K562 (cell line): Measurements from ENCODE around the gene CDCP2. TPM values are rescaled to one million over a fixed set of nuclear protein-coding genes. Genes with fewer than 3 reads are reported as not detected.

Experiments used
- ATAC-seq: fragments of 200-7000 bp; cut with Tn5 transposase; 3 replicates; pipeline ENCODE4 v1.9.1; 2020; ENCODE audit warnings: moderate library complexity
- BruUV-seq: library from RNA; stranded (reverse); fragments of 400-500 nt; replicated peaks from 2 replicates; lab custom pipeline; 2021; lab: Mats Ljungman, UMichigan
- CTCF ChIA-PET: fragments of 300-600 bp; formaldehyde crosslinking; extraction: SDS; loops from one replicate; lab custom pipeline; 2021; ENCODE audit warnings: low intra/inter-chr PET ratio; lab: Yijun Ruan, JAX
- POLR2A ChIA-PET: fragments of 300-600, 350-650 bp; sonication (Branson Sonifier 250); formaldehyde crosslinking; extraction: SDS; loops from one replicate; lab custom pipeline; 2021; ENCODE audit warnings: antibody characterized with exemption, inconsistent platforms; lab: Yijun Ruan, JAX
- DNase-seq, 4 experiments: peaks; one replicate each; pipeline versions ENCODE4 v3.0.0 to v3.0.0-alpha.2; 2011 to 2018; ENCODE audit warnings: low spot score in 3 of 4, mixed read lengths in 3 of 4; ENCODE audit errors: extremely low read depth in 1 of 4
- FAIRE-seq: peaks from 2 replicates; lab custom pipeline; 2011; peaks lifted over from hg19 to GRCh38; lab: Jason Lieb, UNC
- H2AFZ ChIP-seq: 2 replicates; pipeline ENCODE4 v1.6.0; 2011; ENCODE audit warnings: low read depth, low read length, control low read depth, inconsistent platforms
- H3K27ac ChIP-seq: fragments of 200-600 bp; 3 replicates; pipeline ENCODE4 v1.8.0; 2011; ENCODE audit warnings: low read depth, mild to moderate bottlenecking, control low read depth, inconsistent platforms, low read length, moderate library complexity, mixed read lengths; ENCODE audit errors: extremely low read depth
- H3K27me3 ChIP-seq, 2 experiments: fragments of 300-600 bp in 1 of 2; 2 replicates in 1 of 2; 3 replicates in 1 of 2; pipeline versions ENCODE4 v1.6.0 to v1.8.0; 2011; ENCODE audit warnings: inconsistent platforms in 2 of 2, low read length in 2 of 2, mild to moderate bottlenecking in 1 of 2, mixed read lengths in 1 of 2, moderate library complexity in 1 of 2; ENCODE audit not compliant: control insufficient read depth in 2 of 2, insufficient read depth in 2 of 2
- H3K36me3 ChIP-seq: fragments of 300-600 bp; 3 replicates; pipeline ENCODE4 v1.8.0; 2011; ENCODE audit warnings: mild to moderate bottlenecking, low read length, inconsistent platforms; ENCODE audit not compliant: control insufficient read depth, insufficient read depth
- H3K4me1 ChIP-seq, 2 experiments: fragments of 200-600 bp in 1 of 2; replicated peaks in 1 of 2; 2 replicates in 1 of 2; 3 replicates in 1 of 2; pipeline versions ENCODE4 v1.5.1 to v1.8.0; 2011; ENCODE audit warnings: inconsistent platforms in 2 of 2, low read length in 2 of 2, mild to moderate bottlenecking in 1 of 2, mixed read lengths in 1 of 2, moderate library complexity in 1 of 2; ENCODE audit not compliant: control insufficient read depth in 2 of 2, insufficient read depth in 2 of 2
- H3K4me2 ChIP-seq: 2 replicates; pipeline ENCODE4 v1.6.1; 2011; ENCODE audit warnings: low read length, control low read depth, inconsistent platforms, mixed read lengths; ENCODE audit not compliant: insufficient read depth
- H3K4me3 ChIP-seq: fragments of 200-600 bp; sonication (generic), shearing (Covaris generic); 2 replicates; pipeline ENCODE4 v1.5.1; 2016; ENCODE audit warnings: control low read depth, inconsistent platforms
- H3K79me2 ChIP-seq: fragments of 200-600 bp; 3 replicates; pipeline ENCODE4 v1.8.0; 2011; ENCODE audit warnings: low read length, inconsistent platforms; ENCODE audit not compliant: control insufficient read depth, insufficient read depth
- H3K9ac ChIP-seq, 2 experiments: 2 replicates each; pipeline versions ENCODE4 v1.6.0 to v1.6.1; 2011; ENCODE audit warnings: low read depth in 2 of 2, low read length in 2 of 2, control low read depth in 1 of 2, inconsistent platforms in 1 of 2, mild to moderate bottlenecking in 1 of 2, mixed read lengths in 1 of 2; ENCODE audit not compliant: insufficient read depth in 1 of 2
- H3K9me1 ChIP-seq: one replicate; pipeline ENCODE4 v1.6.0; 2011; ENCODE audit warnings: inconsistent platforms, mild to moderate bottlenecking, low read length, moderate library complexity; ENCODE audit not compliant: control insufficient read depth, insufficient read depth
- H3K9me3 ChIP-seq: replicated peaks from 2 replicates; pipeline ENCODE4 v1.5.1; 2011; ENCODE audit warnings: low read depth, low read length, inconsistent platforms; ENCODE audit not compliant: control insufficient read depth, insufficient read depth
- H4K20me1 ChIP-seq: replicated peaks from 2 replicates; pipeline ENCODE4 v1.6.1; 2011; ENCODE audit warnings: low read length, inconsistent platforms, mixed read lengths; ENCODE audit not compliant: control insufficient read depth, insufficient read depth
- ADNP ChIP-seq: fragments of 200-800 bp; sonication (Bioruptor generic); IDR thresholded peaks from 2 replicates; pipeline ENCODE4 v1.6.1; 2016; ENCODE audit warnings: missing genetic modification characterization, missing compliant biosample characterization
- ATF2 ChIP-seq: sonication (generic); formaldehyde crosslinking; IDR thresholded peaks from 2 replicates; pipeline ENCODE4 v1.8.1; 2022; ENCODE audit warnings: missing genetic modification reagents
- ATF3 ChIP-seq, 2 experiments: fragments of 450-650 bp in 1 of 2; sonication (generic) in 1 of 2; formaldehyde crosslinking in 1 of 2; IDR thresholded peaks in 1 of 2; conservative IDR thresholded peaks in 1 of 2; 2 replicates each; pipeline versions ENCODE4 v1.6.1 to v1.8.1; 2016 to 2023; ENCODE audit warnings: mild to moderate bottlenecking in 2 of 2, moderate library complexity in 2 of 2, inconsistent platforms in 1 of 2, missing genetic modification reagents in 1 of 2
- ATF7 ChIP-seq: fragments of 450-650 bp; IDR thresholded peaks from 2 replicates; pipeline ENCODE4 v1.7.1; 2014; ENCODE audit warnings: mild to moderate bottlenecking, moderate library complexity
- BCOR ChIP-seq: fragments of 450-650 bp; IDR thresholded peaks from 2 replicates; pipeline ENCODE4 v1.6.1; 2016
- FUS ChIP-seq: fragments of 200-400 bp; formaldehyde crosslinking; optimal IDR thresholded peaks from 2 replicates; pipeline ENCODE3; 2017; ENCODE audit warnings: low read depth, low read length
- GTF3C2 ChIP-seq: IDR thresholded peaks from 3 replicates; pipeline ENCODE4 v1.6.1; 2011; ENCODE audit warnings: borderline replicate concordance, mild to moderate bottlenecking, moderate library complexity; ENCODE audit not compliant: insufficient read length; ENCODE audit errors: extremely low read depth
- IRF2 ChIP-seq: sonication (generic); formaldehyde crosslinking; IDR thresholded peaks from 2 replicates; pipeline ENCODE4 v1.8.1; 2022; ENCODE audit warnings: mild to moderate bottlenecking, missing genetic modification reagents
- MCM2 ChIP-seq: fragments of 450-650 bp; IDR thresholded peaks from 2 replicates; pipeline ENCODE4 v1.6.1; 2017; ENCODE audit warnings: low read depth, mild to moderate bottlenecking
- PKNOX1 ChIP-seq: fragments of 450-650 bp; IDR thresholded peaks from 2 replicates; pipeline ENCODE4 v1.6.1; 2016
- PURB ChIP-seq: sonication (generic); formaldehyde crosslinking; IDR thresholded peaks from 2 replicates; pipeline ENCODE4 v1.9.0; 2021; ENCODE audit warnings: low read depth, mild to moderate bottlenecking, missing genetic modification reagents
- RAD21 ChIP-seq, 2 experiments: fragments of 250-450 bp in 1 of 2; fragments of 450-650 bp in 1 of 2; sonication (Bioruptor Pico) in 1 of 2; formaldehyde crosslinking in 1 of 2; IDR thresholded peaks in 1 of 2; conservative IDR thresholded peaks in 1 of 2; 2 replicates each; pipeline versions ENCODE4 v1.4.0 to v1.8.0; 2020 to 2022; ENCODE audit warnings: mild to moderate bottlenecking in 2 of 2, moderate library complexity in 1 of 2
- RBM25 ChIP-seq: fragments of 200-400 bp; formaldehyde crosslinking; IDR thresholded peaks from 2 replicates; pipeline ENCODE4 v1.6.1; 2018; ENCODE audit warnings: low read length, low read depth, moderate library complexity; ENCODE audit not compliant: severe bottlenecking
- SMARCC2 ChIP-seq: fragments of 450-650 bp; IDR thresholded peaks from 2 replicates; pipeline ENCODE4 v1.6.1; 2017; ENCODE audit warnings: antibody characterized with exemption, moderate library complexity, mild to moderate bottlenecking, low read depth
- SRSF1 ChIP-seq: fragments of 200-400 bp; formaldehyde crosslinking; IDR thresholded peaks from 2 replicates; pipeline ENCODE4 v1.6.1; 2017; ENCODE audit warnings: mild to moderate bottlenecking, low read depth, low read length, moderate library complexity
- ZNF589 ChIP-seq: fragments of 200-800 bp; sonication (Bioruptor generic); IDR thresholded peaks from 2 replicates; pipeline ENCODE4 v1.6.1; 2016; ENCODE audit warnings: low read depth, missing genetic modification characterization, missing compliant biosample characterization
- WGBS: fragments of 100-300 bp; shearing (Covaris generic); methylation state at CpG from one replicate; pipeline ENCODE4 v1.1.6; 2016; ENCODE audit warnings: low coverage, mixed read lengths; ENCODE audit not compliant: insufficient coverage; ENCODE audit errors: missing lambda C conversion rate; 5-methylcytosine and 5-hydroxymethylcytosine counted together
- in situ Hi-C: fragments of 300-500 bp; cut with MboI; formaldehyde crosslinking; loops from 4 replicates; pipeline ENCODE4 v1.15.0; 2018; ENCODE audit warnings: inconsistent platforms, mixed read lengths
- intact Hi-C: fragments of 100-400 bp; cut with micrococcal nuclease; formaldehyde crosslinking; loops from 2 replicates; pipeline ENCODE4 v1.14.2; 2022
- polyA plus RNA-seq, 8 experiments: library from polyadenylated mRNA; depleted of rRNA in 4 of 8; stranded (reverse) in 5 of 8; unstranded in 3 of 8; fragments of >200 nt; fragmentation: Nextera tagmentation in 2 of 8; fragmentation: Illumina TruSeq in 1 of 8; extraction: Ambion mirVana in 2 of 8; extraction: Trizol in 1 of 8; gene quantifications; 2 replicates each; pipeline versions ENCODE4 v1.2.1 to v1.2.3, GENCODE V29; 2011 to 2014; ENCODE audit warnings: inconsistent platforms in 1 of 8, missing spikeins in 1 of 8
- total RNA-seq, 7 experiments: library from RNA; depleted of rRNA in 6 of 7; stranded (reverse); fragments of >200 nt in 6 of 7; fragmentation: Illumina TruSeq in 2 of 7; extraction: Trizol in 2 of 7; gene quantifications; 2 replicates each; pipeline versions ENCODE4 v1.2.1 to v1.2.3, GENCODE V29; 2011 to 2021; ENCODE audit warnings: low replicate concordance in 1 of 7

The CDCP2 gene
- total and polyA plus RNA-seq, 9 of the 15 experiments (the other 6 are each of a cell fraction or from before 2014, with no cell fraction given) = not detected

- DNase-seq (no peak), ATAC-seq (no peak), FAIRE-seq (no peak)
- peaks cover 27% of the 10 kb centered on the region for H3K36me3 ChIP-seq
- H3K9me3 ChIP-seq = no peaks in the 10 kb centered on the region; the same call in 1 of the 2 replicates
- H3K4me3 ChIP-seq = no peak overlapping the region
- H3K27me3 ChIP-seq = no peaks in the 10 kb centered on the region
- ChIA-PET CTCF (no interaction called here), POLR2A (interaction anchor here (2.1 to 2.7 kb wide), 2 partner anchors 14 to 16 kb away, joined by 7 to 13 read pairs; partner anchors contain the start of genes CYB5RL and MRPL37)
- intact Hi-C loops (no loop called here), in situ Hi-C loops (no loop called here)
- H4K20me1 ChIP-seq = no peaks in the 10 kb centered on the region
- no peak overlapping the region for H3K27ac ChIP-seq
- TF ChIP-seq ATF2 (CRISPR knock-in tag) (0 out of 2 replicates have a peak, but pooled peaks have one; percentile 32), SMARCC2 (no peak), ATF3 (IDR thresholded peaks at IDR 0.05) (peak; percentile 60; the same call in 1 of the 2 replicates), ATF3 (CRISPR knock-in tag; conservative IDR thresholded peaks at IDR 0.05) (no peak), ATF7 (peak; percentile 54; the same call in 1 of the 2 replicates), ADNP (peak; percentile 57; the same call in 1 of the 2 replicates), GTF3C2 (no peak), RBM25 (peak; percentile 77), ZNF589 (CRISPR knock-in tag) (no peak), FUS (no peak), BCOR (peak; percentile 68), SRSF1 (no peak), RAD21 (CRISPR knock-in tag; conservative IDR thresholded peaks at IDR 0.05 in 1 of 2, IDR thresholded peaks at IDR 0.05 in 1 of 2) (no peak), IRF2 (CRISPR knock-in tag) (no peak), MCM2 (no peak), PKNOX1 (no peak), PURB (CRISPR knock-in tag) (no peak)
- no peak overlapping the region for H3K4me2 ChIP-seq
- no peaks in the 10 kb centered on the region for H3K4me1 ChIP-seq
- 88% methylated on average over 3 of the region's 3 CpGs for WGBS
- H3K9ac ChIP-seq = no peak overlapping the region
- H2AFZ ChIP-seq = no peak overlapping the region
- H3K79me2 ChIP-seq = no peaks in the 10 kb centered on the region
- BruUV-seq = no TSS peak
- no peaks in the 10 kb centered on the region for H3K9me1 ChIP-seq
Measured at GRCh38 chr1:54186056-54186455, 33.3 kb upstream of the CDCP2 start.
